Measurements from ENCODE around the gene SSBP1. TPM values are rescaled to one million over a fixed set of nuclear protein-coding genes. Genes with fewer than 3 reads are reported as not detected.

The SSBP1 gene
- total and polyA plus RNA-seq, 2 of the 4 experiments (the other 2 are of a cell fraction): 158 to 204 TPM

Small RNA genes lying within 50 kb of the gene (microRNA-seq; reads per million reads assigned to microRNA genes)
- not detected for gene RNU1-82P (ENCODE audit: insufficient read depth, insufficient read length)

Small RNA genes lying within 50 kb of the gene (small RNA-seq; reads per million reads assigned to genes)
- 0 reads per million in 5 experiments for gene RNU1-82P

Other genes starting within 250 kb of the SSBP1 start
- gene AGK, start 186.9 kb upstream of the SSBP1 start, total RNA-seq (2012; rRNA removed): 37.3 and 37.5 TPM in 2 replicates
- 35.5 and 36.1 TPM in 2 replicates for gene AGK, start 186.9 kb upstream of the SSBP1 start, polyA plus RNA-seq (2012; rRNA removed)
- 5.0 TPM in 2 replicates for gene DENND11, start 36.2 kb upstream of the SSBP1 start, total RNA-seq (2012; rRNA removed)
- 2.2 and 2.9 TPM in 2 replicates for gene DENND11, start 36.2 kb upstream of the SSBP1 start, polyA plus RNA-seq (2012; rRNA removed)
- gene WEE2, start 30.0 kb upstream of the SSBP1 start, total RNA-seq (2012; rRNA removed): not detected in 2 replicates
- not detected in 2 replicates for gene WEE2, start 30.0 kb upstream of the SSBP1 start, polyA plus RNA-seq (2012; rRNA removed)
- gene TAS2R3, start 25.7 kb downstream of the SSBP1 start, total RNA-seq (2012; rRNA removed): 0.28 and 0.72 TPM in 2 replicates
- gene TAS2R3, start 25.7 kb downstream of the SSBP1 start, polyA plus RNA-seq (2012; rRNA removed): not detected in 2 replicates
- 0.18 and 0.28 TPM in 2 replicates for gene TAS2R4, start 38.3 kb downstream of the SSBP1 start, total RNA-seq (2012; rRNA removed)
- gene TAS2R4, start 38.3 kb downstream of the SSBP1 start, polyA plus RNA-seq (2012; rRNA removed): 0.09 and 0.14 TPM in 2 replicates
- gene TAS2R5, start 51.9 kb downstream of the SSBP1 start, total RNA-seq (2012; rRNA removed): under 0.01 and 0.36 TPM in 2 replicates
- gene TAS2R5, start 51.9 kb downstream of the SSBP1 start, polyA plus RNA-seq (2012; rRNA removed): 0.32 and 0.33 TPM in 2 replicates
- not detected in 2 replicates for gene PRSS37, start 103.1 kb downstream of the SSBP1 start, total RNA-seq (2012; rRNA removed)
- gene PRSS37, start 103.1 kb downstream of the SSBP1 start, polyA plus RNA-seq (2012; rRNA removed): not detected in 2 replicates
- gene OR9A4, start 178.0 kb downstream of the SSBP1 start, total RNA-seq (2012; rRNA removed): not detected in 2 replicates
- gene OR9A4, start 178.0 kb downstream of the SSBP1 start, polyA plus RNA-seq (2012; rRNA removed): not detected in 2 replicates
- not detected in 2 replicates for gene CLEC5A, start 208.6 kb downstream of the SSBP1 start, total RNA-seq (2012; rRNA removed)
- gene CLEC5A, start 208.6 kb downstream of the SSBP1 start, polyA plus RNA-seq (2012; rRNA removed): not detected in 2 replicates
- not detected in 2 replicates for gene TAS2R38, start 235.4 kb downstream of the SSBP1 start, total RNA-seq (2012; rRNA removed)
- gene TAS2R38, start 235.4 kb downstream of the SSBP1 start, polyA plus RNA-seq (2012; rRNA removed): not detected in 2 replicates